MCF 10A (cell line): Measurements from ENCODE around the gene PPP2R5D. TPM values are rescaled to one million over a fixed set of nuclear protein-coding genes. Genes with fewer than 3 reads are reported as not detected.

ENCODE experiments used
- BruUV-seq: library from RNA; stranded (reverse); fragments of 400-500 nt; replicated peaks from 2 replicates; lab custom pipeline; 2021; lab: Mats Ljungman, UMichigan
- CTCF ChIA-PET: fragments of 300-600 bp; sonication (Branson Sonifier 250); formaldehyde crosslinking; extraction: SDS; loops from one replicate; lab custom pipeline; 2021; ENCODE audit warnings: antibody characterized with exemption, inconsistent platforms; lab: Yijun Ruan, JAX
- POLR2A ChIA-PET: fragments of 300-600, 350-650 bp; sonication (Branson Sonifier 250); formaldehyde crosslinking; extraction: SDS; loops from one replicate; lab custom pipeline; 2020; ENCODE audit warnings: antibody characterized with exemption, inconsistent platforms; lab: Yijun Ruan, JAX
- DNase-seq: peaks from one replicate; pipeline ENCODE4 v3.0.0-alpha.2; 2018; ENCODE audit not compliant: unreplicated experiment
- H3K27ac Mint-ChIP-seq: one replicate; pipeline ENCODE4 v1.8.0; 2022; ENCODE audit warnings: mild to moderate bottlenecking, low read depth, mixed read lengths; ENCODE audit not compliant: unreplicated experiment
- H3K27me3 Mint-ChIP-seq: one replicate; pipeline ENCODE4 v1.8.0; 2022; ENCODE audit warnings: mixed read lengths; ENCODE audit not compliant: insufficient read depth, unreplicated experiment
- H3K36me3 Mint-ChIP-seq: one replicate; pipeline ENCODE4 v1.8.0; 2022; ENCODE audit warnings: mild to moderate bottlenecking, moderate library complexity, mixed read lengths; ENCODE audit not compliant: insufficient read depth, unreplicated experiment
- H3K4me1 Mint-ChIP-seq: one replicate; pipeline ENCODE4 v1.8.0; 2022; ENCODE audit warnings: mixed read lengths; ENCODE audit not compliant: insufficient read depth, unreplicated experiment
- H3K4me3 Mint-ChIP-seq: one replicate; pipeline ENCODE4 v1.8.0; 2022; ENCODE audit warnings: mild to moderate bottlenecking, moderate library complexity, mixed read lengths; ENCODE audit not compliant: unreplicated experiment
- H3K9me3 Mint-ChIP-seq: one replicate; pipeline ENCODE4 v1.8.0; 2022; ENCODE audit warnings: mixed read lengths; ENCODE audit not compliant: unreplicated experiment
- CTCF ChIP-seq: fragments of 200-600 bp; IDR thresholded peaks from one replicate; pipeline ENCODE4 v1.8.0; 2022; ENCODE audit warnings: antibody characterized with exemption, mild to moderate bottlenecking; ENCODE audit not compliant: unreplicated experiment
- intact Hi-C: fragments of 100-400 bp; cut with micrococcal nuclease; formaldehyde crosslinking; loops from 2 replicates; pipeline ENCODE4 v1.14.1; 2022
- total RNA-seq: library from RNA; stranded (reverse); gene quantifications from 2 replicates; pipeline ENCODE4 v1.2.3, GENCODE V29; 2022

Gene PPP2R5D
- total RNA-seq, 1 experiment from 2014 or later = 17.9 TPM

DNA sequence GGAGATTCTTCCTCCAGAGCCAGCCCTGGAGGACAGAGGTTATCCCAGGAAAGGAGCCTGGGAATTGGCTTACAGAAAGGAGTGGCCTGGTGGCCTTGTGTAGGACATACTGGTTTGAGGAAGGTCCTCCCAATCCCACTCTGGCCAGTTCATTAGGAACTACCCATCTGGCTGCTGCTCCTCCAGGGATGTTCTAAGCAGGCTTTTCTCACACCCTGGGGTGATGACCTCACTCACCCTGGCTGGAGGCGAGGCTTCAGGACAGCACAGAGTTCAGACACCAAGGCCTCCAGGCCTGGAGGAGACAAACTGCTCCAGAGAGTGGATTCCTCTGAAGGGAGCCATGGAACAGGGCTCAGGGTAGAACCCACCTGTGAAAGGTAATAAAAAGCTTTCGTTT, 14.9 kb upstream of the PPP2R5D start:
- no peak for DNase-seq
- intact Hi-C loops = no loop called here

DNA sequence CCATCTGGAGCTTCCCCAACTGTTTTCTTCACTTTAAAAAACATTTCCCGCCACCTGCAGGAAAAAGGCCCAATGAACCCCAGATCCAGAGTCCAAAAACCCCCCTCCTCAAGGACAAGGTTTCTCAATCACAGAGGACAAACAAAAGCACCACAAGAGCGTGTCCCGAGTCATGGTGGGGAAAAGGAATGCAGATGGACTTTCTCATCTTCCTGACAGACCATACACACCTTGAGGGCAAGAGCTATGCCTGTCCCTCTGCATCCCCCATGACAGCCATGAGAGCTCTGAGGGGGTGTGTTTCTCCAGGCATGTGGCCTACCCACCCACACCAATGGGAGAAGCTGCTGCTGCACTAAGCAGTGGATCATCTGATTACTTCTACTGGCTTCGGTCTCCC, 14.4 kb upstream of the PPP2R5D start:
- ChIA-PET POLR2A (interaction anchor here (1.9 kb wide), 1 partner anchor 9 kb away, joined by 10 read pairs; the partner anchor contains the start of gene PEX6), CTCF (no interaction called here)
- no peaks in the 10 kb centered on the region for H3K9me3 Mint-ChIP-seq
- intact Hi-C loops = no loop called here
- H3K27me3 Mint-ChIP-seq = no peaks in the 10 kb centered on the region
- H3K4me3 Mint-ChIP-seq = no peak overlapping the region
- no peak for DNase-seq
- TF ChIP-seq CTCF = no peak
- peaks cover 7% of the 10 kb centered on the region for H3K4me1 Mint-ChIP-seq
- BruUV-seq = no TSS peak
- no peak overlapping the region for H3K27ac Mint-ChIP-seq
- peaks cover 26% of the 10 kb centered on the region for H3K36me3 Mint-ChIP-seq

More for the DNA sequence above, 14.9 kb upstream of the PPP2R5D start:
- H3K27me3 Mint-ChIP-seq = no peaks in the 10 kb centered on the region
- CTCF ChIA-PET = no interaction called here
- no peaks in the 10 kb centered on the region for H3K9me3 Mint-ChIP-seq
- peaks cover 26% of the 10 kb centered on the region for H3K36me3 Mint-ChIP-seq
- TF ChIP-seq CTCF = no peak
- H3K4me1 Mint-ChIP-seq = peaks cover 7% of the 10 kb centered on the region
- H3K4me3 Mint-ChIP-seq = no peak overlapping the region
- BruUV-seq = no TSS peak
- no peak overlapping the region for H3K27ac Mint-ChIP-seq
- POLR2A ChIA-PET = no interaction called here

DNA sequence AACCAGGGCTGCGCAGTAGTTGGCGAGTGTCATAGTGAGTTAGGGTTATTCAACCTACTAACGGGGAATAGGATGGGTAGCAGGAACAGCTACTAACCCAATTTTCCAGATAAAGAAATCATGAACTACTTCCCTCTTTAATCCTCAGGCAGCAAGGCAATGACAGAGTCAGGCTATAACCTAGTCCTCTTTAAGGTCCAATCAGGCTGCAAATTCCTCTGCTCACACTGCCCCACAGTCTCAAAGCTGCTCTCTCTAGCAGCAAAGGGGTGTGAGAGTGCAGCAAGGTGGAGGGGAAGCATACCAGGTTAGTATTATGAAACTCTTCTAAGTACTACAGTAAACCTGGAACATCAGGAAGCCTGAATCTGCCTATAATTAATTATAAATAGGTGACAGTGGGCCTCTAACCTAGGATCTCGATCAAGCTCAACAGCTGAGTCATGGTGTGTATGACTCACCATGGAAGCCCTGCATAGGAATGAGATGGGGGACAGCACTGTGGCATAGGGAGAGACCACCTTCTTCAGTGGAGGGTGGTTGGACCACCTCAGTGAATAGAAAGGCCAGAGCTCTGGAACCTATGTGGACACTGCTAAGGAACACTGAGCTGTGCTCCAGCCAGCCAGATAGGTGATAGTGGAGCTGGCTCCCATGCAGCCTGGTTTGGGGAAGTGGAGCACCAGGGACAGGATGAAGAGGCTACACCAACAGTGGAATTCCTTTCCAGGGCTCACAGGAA, 13.3 kb upstream of the PPP2R5D start:
- intact Hi-C loops = no loop called here
- peak overlapping the region; percentile 9 for H3K27ac Mint-ChIP-seq
- peaks cover 7% of the 10 kb centered on the region for H3K4me1 Mint-ChIP-seq
- ChIA-PET POLR2A (interaction anchor here (0.6 to 1.9 kb wide), 5 partner anchors 8 to 204 kb away, joined by 3 to 10 read pairs (median 4); partner anchors contain the start of genes PEX6 and PPP2R5D), CTCF (interaction anchor here (0.7 kb wide), 1 partner anchor 535 kb away, joined by 3 read pairs; no protein-coding TSS in a partner anchor)
- no TSS peak for BruUV-seq
- no peak overlapping the region for H3K4me3 Mint-ChIP-seq
- DNase-seq = peak; percentile 48
- peaks cover 27% of the 10 kb centered on the region for H3K36me3 Mint-ChIP-seq
- no peaks in the 10 kb centered on the region for H3K9me3 Mint-ChIP-seq
- no peak for TF ChIP-seq CTCF
- no peaks in the 10 kb centered on the region for H3K27me3 Mint-ChIP-seq

DNA sequence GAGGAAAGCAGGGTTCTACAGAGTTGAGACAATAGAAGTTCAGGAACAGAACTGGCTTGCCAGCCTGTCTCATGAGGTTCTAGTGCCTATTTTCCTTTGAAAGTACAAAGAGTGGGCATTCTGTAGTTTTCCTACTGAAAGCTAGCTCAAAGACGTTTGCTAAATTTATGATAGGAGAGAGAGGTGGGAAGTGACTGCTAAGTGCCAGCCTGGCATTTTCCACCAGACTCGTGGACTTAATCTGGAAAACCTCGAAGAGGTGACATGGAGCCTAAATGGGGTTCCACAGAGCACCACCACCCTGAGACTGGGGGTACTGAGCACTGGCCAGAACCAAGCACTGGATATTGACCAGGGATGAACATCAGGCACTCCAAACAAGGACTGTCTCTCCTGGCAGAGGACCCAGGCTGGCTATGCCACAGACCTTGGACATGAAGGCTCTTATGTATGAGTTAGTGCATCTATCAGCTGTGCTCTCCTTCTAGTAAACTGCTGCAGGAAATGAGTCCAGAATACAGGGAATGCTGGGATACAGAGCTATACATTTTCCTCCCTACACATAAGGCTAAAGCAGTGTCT, 12.5 kb upstream of the PPP2R5D start:
- POLR2A ChIA-PET = interaction anchor here (0.5 to 1.9 kb wide), 8 partner anchors 7 to 400 kb away, joined by 3 to 10 read pairs (median 4); partner anchors contain the start of genes PEX6 and PPP2R5D
- CTCF ChIA-PET = interaction anchor here (1.0 kb wide), 1 partner anchor 70 kb away, joined by 3 read pairs; no protein-coding TSS in a partner anchor
- TF ChIP-seq CTCF = no peak
- BruUV-seq = no TSS peak
- Mint-ChIP-seq H3K27ac (no peak overlapping the region), H3K9me3 (no peaks in the 10 kb centered on the region), H3K36me3 (peaks cover 33% of the 10 kb centered on the region), H3K27me3 (no peaks in the 10 kb centered on the region), H3K4me3 (no peak overlapping the region), H3K4me1 (peaks cover 10% of the 10 kb centered on the region)
- intact Hi-C loops = no loop called here
- no peak for DNase-seq
